Measurements from ENCODE around the gene STAM2.
"Not testable (repeated sequence)": the region's sequence is repeated elsewhere in the genome, so short reads cannot be mapped to it uniquely, and the experiment has no call there.

STAM2 gene

GRCh38 chr2:152175368-152176112 is at the start of gene STAM2:
Gene STAM2, minus strand, starts transcription at chr2:152175763. Its CDS starts 121 bp downstream, at chr2:152175642.
- peak; percentile 81 for DNase-seq

GRCh38 chr2:152223977-152224376 is 48.4 kb upstream of the STAM2 start:
- no peak for DNase-seq

GRCh38 chr2:152222975-152223637 is 47.5 kb upstream of the STAM2 start:
- peak; percentile 85 for DNase-seq

GRCh38 chr2:152221839-152222238 is 46.3 kb upstream of the STAM2 start:
- DNase-seq = no peak

GRCh38 chr2:152219077-152219828 is 43.7 kb upstream of the STAM2 start:
- no peak for DNase-seq

GRCh38 chr2:152201466-152201830 is 25.9 kb upstream of the STAM2 start:
- no peak for DNase-seq

GRCh38 chr2:152200565-152201465 is 25.3 kb upstream of the STAM2 start:
- peak; percentile 55 for DNase-seq

- no peak for DNase-seq
Measured at GRCh38 chr2:152200101-152200500, 24.5 kb upstream of the STAM2 start.

- no peak for DNase-seq
Measured at GRCh38 chr2:152198499-152198898, 22.9 kb upstream of the STAM2 start.

GRCh38 chr2:152197508-152198284 is 22.1 kb upstream of the STAM2 start:
- DNase-seq = not testable (repeated sequence)

- peak; percentile 66 for DNase-seq
Measured at GRCh38 chr2:152189622-152190495, 14.3 kb upstream of the STAM2 start.

- DNase-seq = not testable (repeated sequence)
Measured at GRCh38 chr2:152186808-152187207, 11.2 kb upstream of the STAM2 start.

GRCh38 chr2:152186262-152186661 is 10.7 kb upstream of the STAM2 start:
- no peak for DNase-seq

GRCh38 chr2:152183401-152184073 is 8.0 kb upstream of the STAM2 start:
- no peak for DNase-seq

GRCh38 chr2:152177667-152178066 is 2.1 kb upstream of the STAM2 start:
- not testable (repeated sequence) for DNase-seq

GRCh38 chr2:152176113-152176714 is 651 bp upstream of the STAM2 start:
- DNase-seq = no peak

GRCh38 chr2:152175012-152175367 is 573 bp downstream of the STAM2 start:
- DNase-seq = no peak

GRCh38 chr2:152174574-152174973 is 989 bp downstream of the STAM2 start:
- DNase-seq = no peak

GRCh38 chr2:152173831-152174230 is 1.7 kb downstream of the STAM2 start:
- DNase-seq = no peak

Data from NCI-H446 treated with DMSO at 0.1 percent for 48 hours (cell line).